H1 (cell line): ENCODE measurements around the gene OR51B4. TPM values are rescaled to one million over a fixed set of nuclear protein-coding genes. Genes with fewer than 3 reads are reported as not detected.

Source experiments
- CTCF ChIA-PET: fragments of 300-600 bp; sonication (Branson Sonifier 250); formaldehyde crosslinking; loops from one replicate; lab custom pipeline; 2021; ENCODE audit not compliant: partially characterized antibody; lab: Charles Lee
- POLR2A ChIA-PET: fragments of 300-600 bp; sonication (Branson Sonifier 250); formaldehyde crosslinking; loops from one replicate; lab custom pipeline; 2021; ENCODE audit warnings: inconsistent platforms; ENCODE audit not compliant: partially characterized antibody; lab: Charles Lee
- DNase-seq, 2 experiments: peaks; one replicate each; pipeline versions ENCODE4 v3.0.0 to v3.0.0-alpha.2; 2010 to 2022; ENCODE audit warnings: low spot score in 2 of 2, low read depth in 1 of 2, mixed read lengths in 1 of 2
- FAIRE-seq: peaks from 2 replicates; lab custom pipeline; 2011; peaks lifted over from hg19 to GRCh38; lab: Jason Lieb, UNC
- H2AFZ ChIP-seq: 2 replicates; pipeline ENCODE4 v1.8.1; 2012; ENCODE audit warnings: low read length, inconsistent platforms
- H2AK5ac ChIP-seq: 2 replicates; pipeline ENCODE4 v1.6.1; 2013; ENCODE audit warnings: low read depth, low read length
- H2BK120ac ChIP-seq: replicated peaks from 2 replicates; pipeline ENCODE3; 2013; ENCODE audit warnings: low read depth, low read length, inconsistent platforms
- H2BK12ac ChIP-seq: 2 replicates; pipeline ENCODE4 v1.6.1; 2013; ENCODE audit warnings: low read depth, low read length
- H2BK15ac ChIP-seq: 2 replicates; pipeline ENCODE4 v1.6.1; 2013; ENCODE audit warnings: low read length
- H2BK20ac ChIP-seq: 2 replicates; pipeline ENCODE4 v1.6.1; 2013; ENCODE audit warnings: low read length
- H2BK5ac ChIP-seq: 2 replicates; pipeline ENCODE4 v1.6.1; 2013; ENCODE audit warnings: low read depth, low read length
- H3K14ac ChIP-seq: 2 replicates; pipeline ENCODE4 v1.6.1; 2013; ENCODE audit warnings: inconsistent platforms; ENCODE audit not compliant: insufficient read length
- H3K18ac ChIP-seq: 2 replicates; pipeline ENCODE4 v1.6.1; 2013; ENCODE audit warnings: low read length; ENCODE audit errors: extremely low read depth
- H3K23ac ChIP-seq: 2 replicates; pipeline ENCODE4 v1.6.1; 2013; ENCODE audit warnings: inconsistent platforms; ENCODE audit not compliant: insufficient read length
- H3K23me2 ChIP-seq: 2 replicates; pipeline ENCODE4 v1.6.1; 2013; ENCODE audit warnings: low read depth, low read length
- H3K27ac ChIP-seq: 2 replicates; pipeline ENCODE4 v1.6.1; 2011; ENCODE audit warnings: low read depth, low read length, inconsistent platforms
- H3K27me3 ChIP-seq, 4 experiments: replicated peaks in 1 of 4; 1 replicate in 1 of 4; 2 replicates in 3 of 4; pipeline versions ENCODE4 v1.6.1 to v1.8.1; 2011 to 2013; ENCODE audit warnings: low read length in 3 of 4, mild to moderate bottlenecking in 3 of 4, inconsistent platforms in 2 of 4, mixed read lengths in 2 of 4, moderate library complexity in 1 of 4; ENCODE audit not compliant: control insufficient read depth in 3 of 4, insufficient read depth in 3 of 4; ENCODE audit errors: extremely low read depth in 1 of 4
- H3K36me3 ChIP-seq, 4 experiments: 2 replicates each; pipeline versions ENCODE4 v1.6.1 to v1.8.1; 2011 to 2013; ENCODE audit warnings: mild to moderate bottlenecking in 4 of 4, low read length in 3 of 4, moderate library complexity in 2 of 4, control low read depth in 1 of 4, inconsistent platforms in 1 of 4; ENCODE audit not compliant: insufficient read depth in 4 of 4, control insufficient read depth in 2 of 4
- H3K4ac ChIP-seq: replicated peaks from 2 replicates; pipeline ENCODE3; 2013; ENCODE audit warnings: low read length, low read depth, mixed read lengths, inconsistent platforms; ENCODE audit not compliant: insufficient read length
- H3K4me1 ChIP-seq, 4 experiments: replicated peaks in 1 of 4; 1 replicate in 1 of 4; 2 replicates in 3 of 4; pipeline versions ENCODE4 v1.6.1 to v1.8.1; 2011 to 2013; ENCODE audit warnings: low read length in 3 of 4, inconsistent platforms in 2 of 4, mixed read lengths in 1 of 4; ENCODE audit not compliant: insufficient read depth in 4 of 4, control insufficient read depth in 3 of 4
- H3K4me2 ChIP-seq, 2 experiments: 2 replicates each; pipeline versions ENCODE4 v1.6.1 to v1.8.1; 2011 to 2013; ENCODE audit warnings: low read depth in 2 of 2, low read length in 2 of 2, control low read depth in 1 of 2, inconsistent platforms in 1 of 2, mild to moderate bottlenecking in 1 of 2; ENCODE audit not compliant: insufficient read depth in 1 of 2
- H3K4me3 ChIP-seq, 4 experiments: fragments of 200-600, 300-600 bp in 1 of 4; sonication (generic), shearing (Covaris generic), sonication (Bioruptor Twin) in 1 of 4; 2 replicates each; pipeline versions ENCODE4 v1.5.1 to v1.8.1; 2011 to 2016; ENCODE audit warnings: low read length in 4 of 4, low read depth in 3 of 4, control low read depth in 2 of 4, inconsistent platforms in 2 of 4, mild to moderate bottlenecking in 2 of 4, mixed read lengths in 1 of 4, moderate library complexity in 1 of 4; ENCODE audit not compliant: insufficient read depth in 2 of 4; ENCODE audit errors: extremely low read depth in 1 of 4
- H3K56ac ChIP-seq: replicated peaks from 2 replicates; pipeline ENCODE3; 2013; ENCODE audit warnings: low read depth, mild to moderate bottlenecking, mixed read lengths, low read length, inconsistent platforms; ENCODE audit not compliant: insufficient read length
- H3K79me1 ChIP-seq: 2 replicates; pipeline ENCODE4 v1.6.1; 2013; ENCODE audit warnings: low read depth, low read length, control low read depth
- H3K79me2 ChIP-seq, 2 experiments: 2 replicates each; pipeline versions ENCODE4 v1.6.1 to v1.8.1; 2012 to 2013; ENCODE audit warnings: low read length in 2 of 2, mild to moderate bottlenecking in 2 of 2, inconsistent platforms in 1 of 2; ENCODE audit not compliant: insufficient read depth in 2 of 2, control insufficient read depth in 1 of 2
- H3K9ac ChIP-seq, 4 experiments: replicated peaks in 1 of 4; 1 replicate in 1 of 4; 2 replicates in 3 of 4; pipeline versions ENCODE4 v1.6.1 to v1.8.1; 2011 to 2013; ENCODE audit warnings: low read depth in 3 of 4, low read length in 3 of 4, control low read depth in 2 of 4, mild to moderate bottlenecking in 2 of 4, moderate library complexity in 2 of 4, inconsistent platforms in 1 of 4; ENCODE audit errors: extremely low read depth in 1 of 4
- H3K9me3 ChIP-seq, 2 experiments: 2 replicates each; pipeline versions ENCODE4 v1.6.1 to v1.8.1; 2012 to 2013; ENCODE audit warnings: mild to moderate bottlenecking in 2 of 2, moderate library complexity in 2 of 2, control low read depth in 1 of 2, inconsistent platforms in 1 of 2, low read depth in 1 of 2, low read length in 1 of 2, mixed read lengths in 1 of 2; ENCODE audit not compliant: insufficient read depth in 2 of 2
- H4K20me1 ChIP-seq, 2 experiments: replicated peaks in 1 of 2; 2 replicates each; pipeline versions ENCODE3 to v1.8.1; 2011 to 2013; ENCODE audit warnings: inconsistent platforms in 2 of 2, low read length in 2 of 2, mild to moderate bottlenecking in 1 of 2; ENCODE audit not compliant: insufficient read depth in 2 of 2, control insufficient read depth in 1 of 2
- H4K5ac ChIP-seq: 2 replicates; pipeline ENCODE4 v1.6.1; 2013; ENCODE audit warnings: low read length, low read depth, mixed read lengths, inconsistent platforms; ENCODE audit not compliant: insufficient read length
- H4K8ac ChIP-seq: 2 replicates; pipeline ENCODE4 v1.8.0; 2013; ENCODE audit warnings: mild to moderate bottlenecking, moderate library complexity, low read length, inconsistent platforms; ENCODE audit not compliant: insufficient read depth; ENCODE audit errors: extremely low read depth
- H4K91ac ChIP-seq: replicated peaks from 2 replicates; pipeline ENCODE3; 2013; ENCODE audit warnings: low read length, mixed read lengths, inconsistent platforms; ENCODE audit not compliant: insufficient read length
- ATF3 ChIP-seq: IDR thresholded peaks from 2 replicates; pipeline ENCODE4 v1.6.1; 2011; ENCODE audit warnings: low read depth, mild to moderate bottlenecking, low read length; ENCODE audit not compliant: insufficient read depth
- BACH1 ChIP-seq: IDR thresholded peaks from 2 replicates; pipeline ENCODE4 v1.6.1; 2012; ENCODE audit warnings: low read length, improper control_type of control experiment
- CTCF ChIP-seq, 3 experiments: IDR thresholded peaks; 1 replicate in 2 of 3; 2 replicates in 1 of 3; pipeline versions ENCODE4 v1.5.1 to v1.6.1; 2011; ENCODE audit warnings: low read length in 3 of 3, mild to moderate bottlenecking in 3 of 3, inconsistent platforms in 2 of 3, low read depth in 1 of 3, moderate library complexity in 1 of 3; ENCODE audit not compliant: insufficient read depth in 1 of 3; ENCODE audit errors: control extremely low read depth in 1 of 3
- EZH2 ChIP-seq: fragments of 200-600 bp; sonication (generic); IDR thresholded peaks from 2 replicates; pipeline ENCODE4 v1.7.1; 2012; ENCODE audit warnings: low read depth, mild to moderate bottlenecking, moderate library complexity, low read length, inconsistent platforms; ENCODE audit not compliant: severe bottlenecking
- JUND ChIP-seq: IDR thresholded peaks from 2 replicates; pipeline ENCODE4 v1.6.1; 2011; ENCODE audit warnings: mild to moderate bottlenecking, improper control_type of control experiment, low read length
- KDM4A ChIP-seq: IDR thresholded peaks from one replicate; pipeline ENCODE4 v1.7.1; 2012; ENCODE audit warnings: low read depth, mild to moderate bottlenecking, moderate library complexity, low read length, inconsistent platforms; ENCODE audit not compliant: severe bottlenecking
- MAX ChIP-seq: IDR thresholded peaks from 2 replicates; pipeline ENCODE4 v1.6.1; 2012; ENCODE audit warnings: inconsistent platforms
- POLR2AphosphoS5 ChIP-seq: IDR thresholded peaks from 2 replicates; pipeline ENCODE4 v1.6.1; 2011; ENCODE audit warnings: low read depth, low read length
- SAP30 ChIP-seq: fragments of 300-600 bp; sonication (generic); IDR thresholded peaks from 2 replicates; pipeline ENCODE4 v1.7.1; 2012; ENCODE audit warnings: low read length, moderate library complexity, mild to moderate bottlenecking, inconsistent platforms; ENCODE audit not compliant: insufficient read depth, insufficient replicate concordance
- SIN3A ChIP-seq, 2 experiments: IDR thresholded peaks in 1 of 2; conservative IDR thresholded peaks in 1 of 2; 2 replicates each; pipeline ENCODE4 v1.6.1; 2011 to 2012; ENCODE audit warnings: low read length in 2 of 2, improper control_type of control experiment in 1 of 2, low read depth in 1 of 2, mild to moderate bottlenecking in 1 of 2
- WGBS, 2 experiments: shearing (Covaris generic) in 1 of 2; methylation state at CpG; one replicate each; pipeline versions ENCODE4 v1.1.6 to v1.1.7; 2013 to 2015; ENCODE audit warnings: low lambda C conversion rate in 2 of 2, mixed read lengths in 2 of 2, inconsistent platforms in 1 of 2, low coverage in 1 of 2, missing lambda C conversion rate in 1 of 2; ENCODE audit not compliant: insufficient replicate concordance in 2 of 2, insufficient coverage in 1 of 2, insufficient read length in 1 of 2; ENCODE audit errors: extremely low coverage in 1 of 2, missing lambda C conversion rate in 1 of 2; 5-methylcytosine and 5-hydroxymethylcytosine counted together
- polyA plus RNA-seq, 7 experiments: library from polyadenylated mRNA; depleted of rRNA in 3 of 7; stranded (reverse) in 5 of 7; unstranded in 2 of 7; fragments of >200 nt in 5 of 7; fragments of 200-250 nt in 2 of 7; gene quantifications; 1 replicate in 5 of 7; 2 replicates in 1 of 7; 4 replicates in 1 of 7; pipeline versions ENCODE4 v1.2.1 to v1.2.3, GENCODE V29; 2011 to 2013; ENCODE audit warnings: missing spikeins in 2 of 7, mixed read lengths in 2 of 7
- total RNA-seq: library from RNA; stranded (reverse); fragmentation: NEBNext Ultra II Directional; extraction: Animal tissue kit (Norgen Biotek cat#: 25700); gene quantifications from 2 replicates; pipeline ENCODE4 v1.2.1, GENCODE V29; 2021

Gene OR51B4
- total and polyA plus RNA-seq, 2 of the 8 experiments (the other 6 are each of a cell fraction or from before 2014, with no cell fraction given): not detected

GRCh38 chr11:5317292-5317691 lies 15.5 kb upstream of the OR51B4 start:
- Histone ChIP-seq H4K20me1 (no peaks in the 10 kb centered on the region), H3K36me3 (no peaks in the 10 kb centered on the region), H2BK120ac (no peak overlapping the region), H3K27ac (no peak overlapping the region), H2AK5ac (no peak overlapping the region), H2BK5ac (no peak overlapping the region), H4K8ac (no peak overlapping the region), H4K5ac (no peak overlapping the region), H3K79me1 (no peaks in the 10 kb centered on the region), H3K14ac (no peak overlapping the region), H3K9ac (no peak overlapping the region), H3K4me1 (peaks cover 0 to 2% (median 0%) of the 10 kb centered on the region in 4 experiments; a peak in 1 of 7 replicates), H2BK20ac (no peak overlapping the region), H2AFZ (no peak overlapping the region), H3K56ac (no peak overlapping the region), H3K4me3 (no peak overlapping the region), H3K23ac (no peak overlapping the region), H3K79me2 (no peaks in the 10 kb centered on the region), H3K4me2 (no peak overlapping the region), H3K23me2 (no peaks in the 10 kb centered on the region), H3K4ac (no peak overlapping the region), H3K9me3 (no peaks in the 10 kb centered on the region; a peak in 1 of 4 replicates), H3K27me3 (no peaks in the 10 kb centered on the region), H4K91ac (no peak overlapping the region), H2BK15ac (no peak overlapping the region), H3K18ac (no peak overlapping the region), H2BK12ac (no peak overlapping the region)
- WGBS, 2 experiments: 82% methylated on average over 5 of the region's 5 CpGs; no CpG with 5 or more reads in 1 of the 2 experiments
- no peak for FAIRE-seq
- CTCF ChIA-PET: interaction anchor here (0.9 to 1.6 kb wide), 4 partner anchors 9 to 113 kb away, joined by 3 to 5 read pairs (median 4); no protein-coding TSS in a partner anchor
- no peak for DNase-seq
- POLR2A ChIA-PET: no interaction called here
- TF ChIP-seq POLR2AphosphoS5 (no peak), CTCF (IDR thresholded peaks at IDR 0.05; ENCODE audit: control extremely low read depth in 1 of 3, insufficient read depth in 1 of 3, low read depth in 1 of 3, low read length in 3 of 3) (no peak), MAX (no peak), JUND (no peak), SAP30 (no peak), BACH1 (no peak), EZH2 (no peak), KDM4A (no peak), SIN3A (conservative IDR thresholded peaks at IDR 0.05 in 1 of 2, IDR thresholded peaks at IDR 0.05 in 1 of 2; ENCODE audit: low read depth in 1 of 2, low read length in 2 of 2) (no peak), ATF3 (no peak)
